MM.1S (cell line): Measurements from ENCODE around the gene SIPA1L2.

ENCODE experiments used
- DNase-seq: peaks from one replicate; pipeline ENCODE4 v3.0.0-alpha.2; 2015
- H2AFZ ChIP-seq: fragments of 300-600 bp; sonication (generic); 2 replicates; pipeline ENCODE4 v1.6.0; 2016; ENCODE audit warnings: antibody characterized with exemption, low read length
- H3F3A ChIP-seq: fragments of 300-600 bp; sonication (generic); 2 replicates; pipeline ENCODE4 v1.6.1; 2016; ENCODE audit warnings: mild to moderate bottlenecking, antibody characterized with exemption, low read length, moderate library complexity, mixed read lengths; ENCODE audit not compliant: insufficient read depth
- H3K27ac ChIP-seq: fragments of 300-600 bp; sonication (generic); 2 replicates; pipeline ENCODE4 v1.5.1; 2016; ENCODE audit warnings: mild to moderate bottlenecking, low read length
- H3K27me3 ChIP-seq: fragments of 300-600 bp; sonication (generic); replicated peaks from 2 replicates; pipeline ENCODE4 v1.6.0; 2016; ENCODE audit warnings: low read length; ENCODE audit not compliant: insufficient read depth
- H3K36me3 ChIP-seq: fragments of 300-600 bp; sonication (generic); replicated peaks from 2 replicates; pipeline ENCODE4 v1.6.1; 2016; ENCODE audit warnings: mild to moderate bottlenecking, low read length, mixed read lengths; ENCODE audit not compliant: insufficient read depth
- H3K4me1 ChIP-seq: fragments of 300-600 bp; sonication (generic); 2 replicates; pipeline ENCODE4 v1.6.1; 2016; ENCODE audit warnings: low read length, mixed read lengths
- H3K4me2 ChIP-seq: fragments of 300-600 bp; sonication (generic); 2 replicates; pipeline ENCODE4 v1.6.0; 2016; ENCODE audit warnings: low read depth, low read length
- H3K4me3 ChIP-seq: fragments of 300-600 bp; sonication (generic); 2 replicates; pipeline ENCODE4 v1.5.1; 2016; ENCODE audit warnings: low read length, mixed read lengths
- H3K79me2 ChIP-seq: fragments of 300-600 bp; sonication (generic); 2 replicates; pipeline ENCODE4 v1.6.1; 2016; ENCODE audit warnings: mixed run types, low read length, mixed read lengths
- H3K9ac ChIP-seq: fragments of 300-600 bp; sonication (generic); 2 replicates; pipeline ENCODE4 v1.6.1; 2016; ENCODE audit warnings: low read length, mixed read lengths
- H3K9me2 ChIP-seq: fragments of 300-600 bp; sonication (generic); replicated peaks from 2 replicates; pipeline ENCODE4 v1.6.1; 2016; ENCODE audit warnings: mild to moderate bottlenecking, low read length, mixed read lengths; ENCODE audit not compliant: insufficient read depth
- H3K9me3 ChIP-seq: fragments of 300-600 bp; sonication (generic); replicated peaks from 2 replicates; pipeline ENCODE4 v1.6.1; 2016; ENCODE audit warnings: mild to moderate bottlenecking, low read length, mixed read lengths; ENCODE audit not compliant: insufficient read depth
- H4K20me1 ChIP-seq: fragments of 300-600 bp; sonication (generic); 2 replicates; pipeline ENCODE4 v1.6.1; 2016; ENCODE audit warnings: mild to moderate bottlenecking, low read length, moderate library complexity, mixed read lengths; ENCODE audit not compliant: insufficient read depth
- EZH2 ChIP-seq: fragments of 300-600 bp; sonication (generic); optimal IDR thresholded peaks from 2 replicates; pipeline ENCODE3; 2017; ENCODE audit warnings: low read depth, mild to moderate bottlenecking, antibody characterized with exemption, low read length, mixed read lengths
- EZH2phosphoT487 ChIP-seq: fragments of 300-600 bp; sonication (generic); IDR thresholded peaks from 2 replicates; pipeline ENCODE4 v1.6.1; 2018; ENCODE audit warnings: antibody characterized with exemption, low read length
- TF ChIP-seq, protein P1 (sequence below): fragments of 300-600 bp; sonication (generic); IDR thresholded peaks from 2 replicates; pipeline ENCODE4 v1.5.1; 2016; ENCODE audit warnings: antibody characterized with exemption, low read length, mixed read lengths

SIPA1L2 gene

DNA sequence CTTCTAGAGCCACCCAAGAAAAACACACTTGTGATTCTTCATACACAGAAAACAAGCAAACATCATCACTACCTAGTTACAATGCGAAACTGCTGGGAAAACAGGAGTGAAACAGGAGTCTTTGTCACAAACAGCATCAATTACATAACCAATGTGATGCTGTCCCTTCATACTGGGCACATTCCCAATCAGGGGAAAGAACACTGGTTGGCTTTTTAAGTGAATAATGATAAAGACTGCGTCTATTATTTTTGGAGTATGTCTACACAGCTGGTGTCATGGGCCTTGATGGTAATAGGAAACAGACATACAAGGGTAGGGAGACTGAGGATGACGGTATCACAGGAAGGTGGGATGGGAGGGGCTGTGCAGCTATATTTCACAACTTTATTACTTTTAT, 43.3 kb downstream of the SIPA1L2 start:
- Histone ChIP-seq H3K9me3 (no peaks in the 10 kb centered on the region), H3K9me2 (no peaks in the 10 kb centered on the region), H2AFZ (no peak overlapping the region), H3K36me3 (no peaks in the 10 kb centered on the region), H3K79me2 (no peaks in the 10 kb centered on the region), H3K4me1 (peaks cover 11% of the 10 kb centered on the region), H3K27ac (no peak overlapping the region), H3K9ac (no peak overlapping the region), H3K27me3 (no peaks in the 10 kb centered on the region), H4K20me1 (no peaks in the 10 kb centered on the region), H3K4me3 (no peak overlapping the region), H3F3A (no peaks in the 10 kb centered on the region), H3K4me2 (no peak overlapping the region)
- TF ChIP-seq EZH2 (no peak), EZH2phosphoT487 (no peak)
- TF ChIP-seq, protein P1, sequence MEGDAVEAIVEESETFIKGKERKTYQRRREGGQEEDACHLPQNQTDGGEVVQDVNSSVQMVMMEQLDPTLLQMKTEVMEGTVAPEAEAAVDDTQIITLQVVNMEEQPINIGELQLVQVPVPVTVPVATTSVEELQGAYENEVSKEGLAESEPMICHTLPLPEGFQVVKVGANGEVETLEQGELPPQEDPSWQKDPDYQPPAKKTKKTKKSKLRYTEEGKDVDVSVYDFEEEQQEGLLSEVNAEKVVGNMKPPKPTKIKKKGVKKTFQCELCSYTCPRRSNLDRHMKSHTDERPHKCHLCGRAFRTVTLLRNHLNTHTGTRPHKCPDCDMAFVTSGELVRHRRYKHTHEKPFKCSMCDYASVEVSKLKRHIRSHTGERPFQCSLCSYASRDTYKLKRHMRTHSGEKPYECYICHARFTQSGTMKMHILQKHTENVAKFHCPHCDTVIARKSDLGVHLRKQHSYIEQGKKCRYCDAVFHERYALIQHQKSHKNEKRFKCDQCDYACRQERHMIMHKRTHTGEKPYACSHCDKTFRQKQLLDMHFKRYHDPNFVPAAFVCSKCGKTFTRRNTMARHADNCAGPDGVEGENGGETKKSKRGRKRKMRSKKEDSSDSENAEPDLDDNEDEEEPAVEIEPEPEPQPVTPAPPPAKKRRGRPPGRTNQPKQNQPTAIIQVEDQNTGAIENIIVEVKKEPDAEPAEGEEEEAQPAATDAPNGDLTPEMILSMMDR, result no peak
- no peak for DNase-seq

DNA sequence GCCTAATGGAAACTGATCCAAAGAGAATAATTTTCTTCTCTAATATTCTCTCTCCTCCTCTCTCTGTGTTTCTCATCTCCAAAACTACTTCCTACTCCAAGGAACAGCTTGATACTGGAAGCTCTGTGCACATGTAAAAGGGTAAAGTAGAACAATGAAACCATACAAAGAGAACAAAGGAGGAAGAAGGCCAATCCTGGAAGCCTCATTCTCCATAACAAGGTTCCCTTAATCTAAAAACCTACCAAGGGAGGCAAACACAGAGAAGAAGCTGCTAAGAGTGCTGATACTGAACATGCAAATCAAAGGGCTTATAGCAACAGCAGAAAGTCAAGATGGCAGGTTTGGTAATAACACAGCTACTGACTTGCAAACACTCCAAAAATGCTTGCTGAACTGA, 44.4 kb downstream of the SIPA1L2 start:
- H3F3A ChIP-seq, result no peaks in the 10 kb centered on the region
- no peaks in the 10 kb centered on the region for H4K20me1 ChIP-seq
- no peak for TF ChIP-seq EZH2
- TF ChIP-seq EZH2phosphoT487, result no peak
- TF ChIP-seq, protein P1, result no peak
- no peak overlapping the region for H3K9ac ChIP-seq
- no peak overlapping the region for H2AFZ ChIP-seq
- DNase-seq, result no peak
- no peaks in the 10 kb centered on the region for H3K9me3 ChIP-seq
- H3K9me2 ChIP-seq, result no peaks in the 10 kb centered on the region
- no peak overlapping the region for H3K4me2 ChIP-seq
- H3K27ac ChIP-seq, result no peak overlapping the region
- no peaks in the 10 kb centered on the region for H3K27me3 ChIP-seq
- H3K79me2 ChIP-seq, result no peaks in the 10 kb centered on the region
- no peak overlapping the region for H3K4me3 ChIP-seq
- H3K4me1 ChIP-seq, result peaks cover 3% of the 10 kb centered on the region
- no peaks in the 10 kb centered on the region for H3K36me3 ChIP-seq

DNA sequence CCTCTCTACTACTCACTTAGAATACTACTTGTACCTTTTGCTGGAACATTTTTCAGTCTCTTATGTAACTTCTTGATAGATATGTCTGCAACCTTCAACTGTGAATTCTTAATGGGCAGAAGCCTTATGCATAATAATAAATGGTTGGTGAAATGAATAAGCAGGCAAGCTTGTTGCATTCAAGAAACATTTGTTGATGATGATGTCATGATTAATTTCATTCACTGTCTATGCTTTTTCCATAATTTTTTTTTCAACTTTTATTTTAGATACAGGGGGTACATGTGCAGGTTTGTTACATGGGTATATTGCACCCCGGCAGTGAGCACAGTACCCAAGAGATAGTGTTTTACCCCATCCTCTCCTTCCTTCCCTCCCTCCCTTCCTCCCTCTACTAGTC, 48.0 kb downstream of the SIPA1L2 start:
- Histone ChIP-seq H3F3A (peaks cover 14% of the 10 kb centered on the region), H3K9me3 (no peaks in the 10 kb centered on the region), H3K27me3 (no peaks in the 10 kb centered on the region), H3K9ac (no peak overlapping the region), H3K27ac (no peak overlapping the region), H3K4me3 (no peak overlapping the region), H4K20me1 (no peaks in the 10 kb centered on the region), H3K4me2 (no peak overlapping the region), H3K4me1 (peaks cover 23% of the 10 kb centered on the region), H2AFZ (no peak overlapping the region), H3K9me2 (no peaks in the 10 kb centered on the region), H3K79me2 (no peaks in the 10 kb centered on the region), H3K36me3 (no peaks in the 10 kb centered on the region)
- no peak for DNase-seq
- TF ChIP-seq, protein P1, result no peak
- TF ChIP-seq EZH2, result no peak
- no peak for TF ChIP-seq EZH2phosphoT487
